NCI-H1092 treated with DMSO at 0.1 percent for 48 hours (cell line): ENCODE measurements around the gene MEF2D.

Experiments
- DNase-seq: peaks from one replicate; lab custom pipeline; 2025; lab: John Stamatoyannopoulos, UW

Gene MEF2D

DNA sequence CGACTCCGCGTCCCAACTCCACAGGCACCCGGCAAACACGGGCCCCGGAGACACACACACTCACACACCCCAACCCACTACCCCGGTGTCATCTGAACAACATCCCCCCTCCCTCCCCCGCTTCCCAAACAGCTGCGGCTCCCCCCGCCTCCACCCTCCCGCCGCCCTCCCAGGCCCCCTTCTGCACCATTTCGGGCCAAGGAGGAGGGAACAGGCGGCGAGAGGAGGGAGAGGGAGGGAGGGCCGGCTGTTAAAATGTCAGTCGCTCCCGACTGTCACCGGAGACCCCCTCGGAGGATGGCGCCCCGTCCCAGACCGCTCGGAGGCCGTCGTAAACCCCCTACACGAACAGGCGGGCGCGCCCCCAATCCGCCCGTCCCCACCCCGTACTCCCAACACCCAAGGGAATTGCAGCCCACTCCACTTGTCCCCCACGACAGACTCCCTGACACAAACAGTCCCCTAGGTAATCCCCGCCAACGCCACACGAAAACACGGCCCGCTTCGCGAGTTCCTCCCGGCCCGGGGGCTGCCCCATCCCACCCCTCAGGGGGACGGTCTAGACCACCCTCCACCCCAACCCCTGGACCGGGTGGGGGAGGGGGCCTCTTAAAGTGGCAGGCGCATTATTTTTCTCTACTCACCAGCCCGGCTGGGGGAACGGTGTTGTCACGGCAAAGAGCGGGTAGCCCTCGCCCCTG, 583 bp downstream of the MEF2D start:
- peak; percentile 45 for DNase-seq

DNA sequence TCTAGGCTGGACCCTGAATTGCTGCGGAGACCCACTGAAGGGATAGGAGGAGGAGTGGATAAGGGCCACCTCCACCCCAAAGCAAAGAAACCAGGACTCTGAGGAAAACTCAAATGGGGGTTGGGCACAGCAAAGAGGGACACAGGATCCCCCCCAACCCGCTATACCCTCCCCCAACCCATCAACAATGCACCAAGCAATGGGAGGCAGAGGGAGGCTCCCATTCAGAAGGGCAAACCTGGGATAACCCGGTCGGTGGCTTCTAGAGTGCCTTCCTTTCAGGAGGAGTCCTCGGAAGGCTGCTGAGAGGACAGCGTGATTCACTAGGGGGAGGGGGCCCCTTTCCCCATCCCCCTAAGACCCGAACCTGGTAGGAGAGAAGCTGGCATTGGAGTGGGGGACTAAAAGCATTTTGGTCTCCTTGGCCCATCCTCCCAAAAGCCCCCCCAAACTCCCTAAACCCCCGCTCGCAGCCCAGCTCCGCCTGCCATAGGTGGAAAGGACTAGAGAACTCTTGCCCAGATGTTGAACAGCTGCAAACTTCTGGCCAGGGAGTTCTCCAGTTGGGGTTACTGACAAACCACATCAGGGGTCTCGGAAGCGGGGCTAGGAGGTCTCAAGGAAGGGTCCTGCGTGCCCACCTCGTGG, 1.3 kb downstream of the MEF2D start:
- DNase-seq, result no peak

DNA sequence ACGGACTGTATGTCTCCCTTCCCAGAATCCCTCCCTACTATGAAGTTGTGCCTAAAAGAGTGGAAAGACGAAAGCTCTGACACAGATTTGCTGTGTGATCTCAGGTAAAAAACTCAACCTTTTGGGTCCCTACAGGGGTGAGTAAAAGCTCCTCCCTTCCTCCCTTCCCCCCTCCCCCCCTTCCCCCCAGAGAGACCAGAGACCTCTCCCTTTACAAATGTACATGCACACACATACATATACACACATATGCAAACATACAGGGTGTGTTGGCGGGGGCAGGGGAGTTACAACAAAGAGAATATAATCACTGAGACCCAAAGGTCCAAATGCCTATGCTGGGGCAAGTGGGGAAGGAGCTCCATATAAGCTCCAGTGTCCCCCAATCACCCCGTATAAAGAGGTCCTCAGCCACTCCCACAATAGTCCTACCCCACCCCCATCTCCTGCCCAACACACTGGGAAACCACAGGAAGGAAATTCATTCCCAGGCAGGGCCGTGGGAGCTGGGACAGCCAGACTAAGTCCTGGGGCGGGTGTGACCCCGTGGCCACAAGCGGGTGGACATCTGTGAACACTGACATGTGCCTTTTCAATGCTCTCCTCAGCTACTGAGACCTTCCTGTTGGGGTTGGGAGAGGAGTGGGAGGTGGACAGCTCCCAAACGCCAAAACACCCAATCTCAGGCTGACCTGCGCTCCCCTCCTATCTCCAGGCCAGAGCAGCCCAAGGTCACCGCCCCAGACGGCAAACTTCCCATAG, 2.0 kb downstream of the MEF2D start:
- DNase-seq, result no peak

DNA sequence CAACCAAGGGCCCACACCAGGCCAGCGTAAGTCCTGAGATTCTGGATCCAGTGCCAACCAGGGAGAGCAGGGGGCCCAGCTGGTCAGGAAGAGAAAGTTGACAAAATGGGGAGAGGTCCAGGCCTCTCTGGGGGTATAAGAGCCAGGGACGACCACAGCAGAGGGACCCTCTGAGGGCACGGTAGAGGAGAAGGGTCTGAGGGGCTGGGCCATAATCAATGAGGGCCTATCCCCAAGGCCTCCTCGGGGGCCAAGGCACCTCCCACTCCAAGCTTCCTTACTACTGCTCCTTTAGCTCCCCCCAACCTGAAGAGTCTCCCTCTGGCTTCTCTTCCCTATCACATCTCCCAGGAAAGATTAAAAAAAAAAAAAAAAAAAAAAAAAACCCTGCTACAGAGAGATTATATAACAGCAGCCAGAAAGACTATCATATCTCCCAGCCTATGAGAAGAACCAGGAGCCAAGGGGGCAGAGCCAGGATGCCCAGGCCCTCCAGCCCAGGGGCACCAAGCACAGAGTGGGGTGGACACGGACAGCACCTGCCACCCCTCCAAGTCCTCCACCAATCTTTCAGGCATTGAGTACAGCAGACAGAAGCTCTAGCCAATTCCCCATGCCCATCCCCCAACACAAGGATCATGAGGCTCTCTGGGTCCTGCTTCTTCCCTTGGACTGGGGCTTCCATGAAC, 2.7 kb downstream of the MEF2D start:
- DNase-seq, result no peak

DNA sequence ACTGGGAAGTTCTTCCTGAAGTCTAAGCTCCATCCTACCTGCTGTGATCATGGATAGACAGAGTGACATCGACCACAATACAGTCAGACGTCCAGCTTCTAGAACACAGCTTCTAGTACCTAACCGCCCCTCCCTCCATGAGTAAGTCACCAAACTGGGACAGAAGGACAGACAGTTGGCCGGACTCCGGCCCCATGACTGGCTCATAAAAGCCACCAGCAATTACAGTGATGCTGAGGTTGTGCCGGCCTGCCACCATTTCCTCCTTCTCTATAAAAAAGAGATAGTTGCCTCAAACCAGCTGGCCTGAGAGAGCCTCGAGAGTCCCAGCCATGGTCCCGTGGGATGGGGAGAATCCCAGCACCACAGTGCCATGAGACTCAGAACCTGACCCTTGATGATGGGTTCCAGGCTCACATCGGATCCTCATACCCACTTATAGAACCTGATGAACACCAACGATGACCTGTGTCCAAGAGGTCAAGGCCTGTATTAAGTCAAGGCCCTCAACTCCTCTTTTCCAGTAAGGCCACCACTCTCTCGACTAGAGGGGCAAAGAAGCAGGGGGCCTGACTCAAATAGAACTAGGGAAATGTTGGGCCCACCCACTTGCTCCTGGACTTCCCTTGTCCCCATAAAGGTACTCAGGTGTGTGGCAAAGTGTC, 3.4 kb downstream of the MEF2D start:
- no peak for DNase-seq

DNA sequence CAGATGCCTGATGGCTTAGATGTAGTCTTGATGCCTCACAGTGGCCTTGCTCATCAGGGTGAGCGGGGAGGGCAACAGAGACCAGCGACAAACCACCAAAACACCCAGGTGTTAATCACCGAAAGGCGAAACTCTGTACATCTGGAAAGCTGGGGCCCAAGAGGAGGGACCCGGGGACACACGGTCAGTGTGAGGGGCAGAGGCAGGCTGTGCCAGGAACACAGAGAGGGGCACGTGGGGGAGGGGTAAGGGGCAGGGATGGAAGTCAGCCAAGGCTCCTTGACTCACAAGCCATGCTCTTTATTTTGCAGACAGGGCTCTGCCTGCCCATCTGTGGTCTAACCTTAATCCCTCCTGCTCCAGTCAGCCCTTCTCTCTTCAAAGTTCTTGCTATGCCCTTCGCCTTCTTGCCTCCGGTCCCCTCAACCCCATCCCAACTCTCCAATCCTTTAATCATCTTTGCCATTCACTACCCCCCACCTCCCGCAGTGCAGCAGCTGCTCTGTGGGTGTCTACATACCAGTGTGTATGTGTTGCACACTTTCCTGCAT, 4.3 kb downstream of the MEF2D start:
- DNase-seq, result no peak

DNA sequence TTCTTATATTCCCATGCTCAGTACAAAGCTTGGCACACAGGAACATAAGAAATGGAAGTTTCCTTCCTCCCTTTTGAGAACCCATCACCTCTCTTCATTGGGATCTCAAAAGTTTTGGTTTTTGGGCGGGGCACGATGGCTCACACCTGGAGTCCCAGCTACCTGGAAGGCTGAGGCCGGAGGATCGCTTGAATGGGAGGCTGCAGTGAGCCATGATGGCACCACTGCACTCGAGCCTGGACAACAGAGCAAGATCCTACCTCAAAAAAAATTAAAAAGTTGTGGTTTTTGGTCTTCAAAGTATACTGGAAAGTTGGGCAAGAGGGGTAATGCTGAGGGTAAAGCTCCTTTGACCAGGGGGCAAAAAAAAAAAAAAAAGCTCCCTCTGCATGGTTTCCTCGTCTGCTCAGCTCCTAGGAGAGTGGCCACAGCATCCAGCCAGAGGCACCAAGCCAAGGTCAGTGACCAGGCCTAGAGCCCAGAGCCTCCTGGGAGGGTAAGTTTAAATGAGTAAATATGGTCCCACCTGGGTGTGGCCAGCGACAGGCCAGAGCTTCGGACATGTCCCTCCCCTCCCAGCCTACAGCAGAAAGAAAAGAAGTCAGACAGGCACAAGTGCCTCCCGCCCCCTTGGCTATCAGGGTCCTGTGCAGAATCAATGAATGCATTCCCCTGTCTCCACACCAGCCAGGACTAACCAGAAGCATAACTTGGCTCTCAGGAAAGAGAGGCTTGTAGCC, 5.0 kb downstream of the MEF2D start:
- no peak for DNase-seq

DNA sequence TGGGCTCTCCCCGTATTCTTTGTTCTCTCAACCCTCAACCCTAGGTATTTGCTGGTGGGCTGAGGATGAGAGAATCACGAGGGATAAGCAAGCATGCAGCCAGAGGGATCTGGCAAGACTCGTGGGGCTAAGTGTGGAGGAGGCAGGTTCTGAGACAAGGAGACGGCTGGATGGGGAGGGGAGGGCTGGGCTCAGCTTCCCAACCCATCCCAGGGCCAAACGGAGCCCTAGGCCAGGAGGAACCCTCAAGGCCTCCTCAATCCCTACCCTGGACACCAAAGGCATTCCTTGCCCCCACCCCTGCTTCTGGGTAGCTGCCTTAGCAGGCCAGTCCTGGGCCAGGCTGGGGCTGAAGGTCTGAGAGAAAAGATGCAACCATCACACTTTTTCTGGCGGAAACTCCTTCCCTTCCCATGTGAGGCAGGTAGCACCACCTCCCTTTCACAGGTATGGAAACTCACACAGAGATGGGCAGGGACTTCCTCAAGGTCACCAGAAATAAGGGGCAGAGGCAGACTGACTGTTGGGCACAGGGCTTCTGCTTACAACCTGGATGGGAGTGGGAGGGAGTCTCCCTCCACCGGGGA, 6.2 kb downstream of the MEF2D start:
- no peak for DNase-seq

DNA sequence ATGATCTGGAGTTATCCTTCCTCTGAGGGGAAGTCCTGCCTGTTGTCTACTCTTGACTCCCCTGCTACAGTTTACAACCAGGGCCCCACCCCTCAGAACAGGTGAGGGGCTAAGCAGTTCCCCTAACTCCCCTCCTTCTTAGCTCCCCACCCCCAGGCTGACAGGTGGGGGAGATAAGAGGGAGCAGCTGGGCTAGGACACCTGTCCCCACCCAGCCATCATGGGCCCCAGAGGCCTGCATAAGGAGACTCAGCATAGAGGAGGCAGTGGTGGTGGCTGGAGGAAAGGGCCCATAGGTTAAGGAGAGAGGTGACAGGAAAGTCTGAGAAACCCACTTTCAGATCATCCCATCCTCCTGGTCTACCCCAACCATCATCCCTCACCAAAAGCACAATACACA, 6.8 kb downstream of the MEF2D start:
- DNase-seq, result no peak

DNA sequence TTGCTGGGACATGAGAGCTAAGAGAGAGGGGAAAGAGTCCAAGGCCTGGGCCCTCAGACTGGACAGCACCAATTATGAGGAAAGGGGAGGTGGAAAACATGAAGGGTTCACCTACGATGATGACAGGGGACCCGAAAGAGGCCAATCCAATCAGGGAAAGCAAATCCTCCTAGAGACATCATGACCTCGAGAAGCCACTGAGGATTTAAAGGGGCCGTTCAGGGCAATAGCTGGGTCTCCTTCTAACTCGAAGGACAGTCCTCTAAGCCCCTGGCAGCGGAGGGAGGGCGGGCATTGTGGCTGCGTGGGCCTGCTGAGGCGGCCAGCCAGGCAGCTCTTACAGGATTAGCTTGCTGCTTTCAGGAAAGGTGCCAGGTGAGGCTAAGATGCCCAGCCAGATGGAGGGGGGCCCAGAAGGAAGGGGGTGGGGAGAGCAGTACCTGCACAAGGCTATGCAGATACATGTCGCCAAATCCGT, 7.4 kb downstream of the MEF2D start:
- DNase-seq, result no peak

DNA sequence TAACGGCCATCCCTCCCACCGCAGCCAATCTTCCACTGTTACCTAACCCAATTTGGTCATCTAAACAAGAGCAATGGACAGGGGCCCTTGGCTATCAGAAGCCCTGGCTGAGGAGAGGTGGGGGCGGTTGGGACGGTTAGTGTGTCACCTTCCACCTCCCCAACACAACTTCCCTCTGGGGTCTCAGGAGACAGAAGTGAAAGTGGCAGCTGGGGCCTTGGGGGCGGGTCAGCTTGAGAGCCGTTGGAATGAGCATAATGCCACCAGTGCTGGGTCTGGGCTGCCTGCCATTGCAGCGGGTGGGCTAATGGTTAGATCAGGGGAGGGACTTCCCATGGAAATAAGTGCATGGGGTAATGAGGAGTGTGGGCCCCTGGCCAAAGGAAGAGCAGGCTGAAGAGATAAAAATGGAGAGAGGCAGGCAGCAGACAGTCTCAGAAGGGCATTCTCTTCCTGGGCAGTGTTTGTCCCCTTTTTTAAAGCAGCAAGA, 7.9 kb downstream of the MEF2D start:
- DNase-seq, result no peak

DNA sequence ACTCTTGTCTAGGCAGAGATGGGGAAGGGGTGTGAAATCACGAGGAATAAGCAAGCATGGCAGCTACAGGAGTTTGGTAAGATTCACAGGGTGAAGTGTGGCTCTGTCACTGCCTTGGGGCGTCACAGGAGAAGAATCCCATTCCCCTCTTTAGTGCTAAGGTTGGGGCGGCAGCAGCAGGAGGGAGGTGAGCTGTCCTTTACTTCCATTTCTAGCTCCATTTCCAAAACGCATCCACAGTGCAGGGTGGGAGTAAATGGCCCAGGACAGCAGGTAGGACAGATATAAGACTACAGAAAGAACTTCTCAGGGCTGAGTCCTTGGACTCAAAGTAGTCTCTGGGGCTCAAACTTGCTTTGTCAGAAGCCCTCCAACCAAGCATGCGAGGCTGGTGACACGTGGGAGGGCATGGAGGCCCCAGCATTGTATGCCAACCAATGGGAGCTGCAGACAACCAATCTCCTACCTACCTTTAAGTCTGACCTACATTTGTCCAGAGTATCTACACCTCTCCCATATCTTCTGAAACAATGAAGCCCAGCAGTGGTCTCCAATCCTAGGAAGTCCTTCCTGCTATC, 8.5 kb downstream of the MEF2D start:
- no peak for DNase-seq

DNA sequence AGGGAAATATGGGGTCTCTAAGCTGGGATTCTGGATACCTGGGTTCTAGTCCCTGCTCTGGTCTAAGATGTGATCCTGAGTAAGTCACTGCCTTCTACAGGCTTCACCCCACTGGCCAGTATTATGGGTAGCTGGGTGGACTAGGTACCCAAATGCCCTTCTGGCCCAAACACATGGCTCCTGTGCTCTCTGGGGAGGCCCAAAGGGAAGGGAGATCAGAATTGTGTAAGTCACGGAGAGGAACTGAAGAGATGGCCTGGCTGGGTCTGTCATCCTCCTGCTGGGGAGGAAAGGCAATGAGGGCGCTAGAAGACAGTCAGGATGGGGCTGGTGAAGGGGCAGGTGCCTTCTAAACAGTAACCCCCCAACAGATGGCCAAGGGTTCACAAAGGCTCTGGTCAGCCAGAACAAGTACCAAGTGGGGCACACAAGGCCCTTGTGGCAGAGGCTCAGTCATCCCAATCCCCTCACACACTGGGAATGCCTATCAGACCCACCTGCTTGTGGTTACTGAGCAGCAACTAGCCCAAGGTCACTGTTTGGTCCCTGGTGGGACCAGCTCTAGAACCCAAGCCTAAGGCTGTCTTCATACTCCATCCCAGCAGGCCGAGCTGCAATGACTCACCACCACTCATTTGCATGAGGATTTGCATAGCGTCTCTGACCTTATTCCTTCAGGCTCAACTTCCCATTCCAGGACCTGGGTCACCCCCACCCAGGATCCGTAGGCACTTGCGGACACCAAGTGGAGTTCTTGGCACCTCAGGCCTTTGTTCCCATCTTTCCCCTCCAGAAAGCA, 9.2 kb downstream of the MEF2D start:
- no peak for DNase-seq

DNA sequence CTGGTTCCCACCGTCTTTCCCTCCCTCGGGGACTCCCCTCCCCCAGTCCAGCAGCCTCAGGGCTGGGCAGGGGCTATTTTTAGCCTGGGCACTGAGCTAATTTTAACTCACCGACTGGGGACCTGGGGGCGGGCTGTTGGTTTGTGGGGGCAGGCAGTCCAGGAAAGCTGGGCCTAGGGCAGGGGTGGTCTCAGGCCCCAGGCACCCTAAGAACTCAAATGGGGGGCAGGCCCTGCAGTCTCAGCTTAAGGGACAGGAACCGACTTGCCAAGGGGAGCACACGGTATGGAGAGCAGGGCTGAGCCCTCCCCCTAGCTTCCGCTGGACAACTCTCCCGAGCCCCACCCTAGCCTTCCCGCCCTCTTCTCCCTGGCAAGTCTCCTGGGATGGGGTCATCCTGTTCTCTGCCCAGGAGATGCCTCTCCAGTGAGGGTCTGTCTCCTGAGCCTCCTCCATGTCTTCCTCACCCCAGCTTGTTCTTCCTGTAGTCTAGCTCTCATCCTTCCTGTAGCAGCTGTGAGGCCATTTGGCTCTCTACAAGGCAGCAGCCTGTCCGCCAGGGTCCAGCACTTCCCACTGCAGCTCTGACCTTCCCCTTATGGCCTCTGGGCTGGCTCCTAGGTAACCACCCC, 10.1 kb downstream of the MEF2D start:
- no peak for DNase-seq

DNA sequence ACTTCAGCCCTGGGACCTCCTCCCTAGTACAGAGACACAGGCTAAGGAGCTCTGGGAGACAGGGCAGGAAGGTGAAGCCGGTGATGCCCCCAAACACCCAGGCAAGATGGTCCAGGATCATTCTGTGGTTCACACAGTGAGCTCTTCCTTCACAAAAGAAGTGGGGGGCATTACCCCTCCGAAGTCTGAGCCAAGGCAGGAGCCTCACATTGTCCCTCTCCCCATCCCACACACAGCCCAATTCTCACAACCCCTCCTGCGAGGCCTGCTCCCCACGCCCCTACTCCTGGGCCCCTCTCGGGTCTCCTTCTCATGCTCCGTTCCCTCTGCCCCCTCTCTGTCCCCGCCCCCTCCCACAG, 10.7 kb downstream of the MEF2D start:
- DNase-seq, result no peak

DNA sequence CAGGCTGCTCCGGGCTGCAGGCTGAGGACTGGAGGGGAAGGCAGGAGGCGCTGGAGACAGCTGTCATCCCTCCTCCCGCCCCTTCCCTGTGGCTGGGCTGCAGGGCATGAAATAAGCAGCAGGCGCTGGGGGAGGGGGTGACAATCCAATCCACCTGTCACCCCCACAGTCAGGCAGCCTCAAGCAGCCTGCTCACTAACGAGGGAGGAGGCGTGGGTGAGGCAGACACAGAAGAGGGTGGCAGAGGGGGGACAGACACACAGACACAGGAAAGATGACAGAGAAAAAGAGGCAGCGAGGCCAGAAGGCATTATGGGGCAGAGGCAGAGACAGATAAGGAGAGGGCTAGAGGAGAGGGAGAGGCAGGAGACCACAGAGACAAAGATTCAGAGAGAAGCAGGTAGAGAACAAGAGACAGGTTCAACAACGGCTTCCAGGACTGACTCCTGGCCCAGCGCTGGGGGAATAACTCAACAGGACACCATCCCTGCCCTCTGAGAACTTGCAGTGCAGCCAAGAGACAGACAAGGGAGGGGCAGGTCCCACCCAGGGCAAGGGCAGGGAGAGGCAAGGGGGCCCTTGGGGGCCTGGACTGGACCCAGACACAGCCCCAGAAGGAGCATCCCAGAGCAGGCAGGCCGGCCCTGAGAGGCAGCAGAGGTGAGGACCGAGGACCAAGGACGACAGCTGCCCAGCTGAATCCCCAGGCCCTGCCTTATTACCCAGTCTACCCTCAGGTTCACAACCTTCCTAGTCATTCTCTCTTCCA, 11.2 kb downstream of the MEF2D start:
- DNase-seq, result peak; percentile 14

DNA sequence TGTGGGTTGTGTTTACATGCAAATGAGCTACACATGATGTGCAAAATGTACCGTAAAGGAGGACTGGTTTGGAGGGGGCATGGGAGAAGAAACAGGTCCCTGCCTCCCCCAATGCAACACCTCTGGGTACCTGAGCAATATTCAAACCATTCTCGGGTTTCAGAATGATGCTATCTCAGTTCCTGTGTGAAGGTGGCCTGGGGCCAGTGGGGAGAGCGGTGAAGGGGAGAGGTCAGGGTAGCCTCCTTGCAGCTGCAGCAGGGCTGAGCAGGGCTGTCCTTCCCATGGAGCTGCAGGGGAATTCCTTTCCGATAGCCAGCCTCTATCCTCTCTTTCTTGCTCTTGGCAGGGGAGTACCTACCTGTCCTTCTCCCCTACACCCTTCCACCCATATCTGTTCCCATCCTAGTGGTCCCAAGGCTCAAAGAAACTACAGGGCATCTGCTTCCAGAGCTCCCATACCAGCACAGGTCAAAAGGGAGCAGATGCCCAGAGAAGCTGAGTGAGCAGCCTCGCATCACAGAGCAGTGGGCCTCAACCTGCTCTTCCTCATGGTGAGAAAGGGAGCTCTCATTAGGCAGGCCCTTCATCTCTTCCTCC, 11.9 kb downstream of the MEF2D start:
- DNase-seq, result no peak

DNA sequence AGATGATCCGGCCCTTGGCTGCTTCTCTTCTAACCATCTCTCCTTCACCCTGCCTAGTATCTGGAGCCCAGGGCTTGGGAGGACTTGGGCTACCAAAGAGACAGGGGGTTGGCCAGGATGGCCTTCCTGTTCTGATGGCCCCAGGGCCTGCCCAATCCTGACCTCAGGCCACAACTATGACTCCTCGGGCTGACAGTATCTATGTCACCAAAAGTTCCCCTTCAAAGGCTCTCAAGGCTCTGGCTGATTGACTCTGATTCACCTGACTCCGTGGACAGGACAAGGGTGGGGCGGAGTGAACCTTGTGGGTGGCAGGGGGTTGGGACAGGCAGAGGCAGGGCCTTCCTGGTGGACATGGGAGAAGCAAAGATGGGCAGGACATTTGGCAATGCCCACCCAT, 12.7 kb downstream of the MEF2D start:
- no peak for DNase-seq
